HepG2 (cell line): ENCODE measurements around the gene IMPDH1. TPM values are rescaled to one million over a fixed set of nuclear protein-coding genes. Genes with fewer than 3 reads are reported as not detected.
A peak's percentile ranks its signal among the peaks of the same experiment; 100 is the strongest.

ENCODE experiments used
- BCL6 ChIP-seq: IDR thresholded peaks from 2 replicates; pipeline ENCODE4 v1.6.1; 2016; ENCODE audit warnings: missing genetic modification reagents, missing compliant biosample characterization
- CEBPB ChIP-seq: IDR thresholded peaks from 2 replicates; pipeline ENCODE4 v1.6.1; 2011; ENCODE audit warnings: low read depth, low read length, improper control_type of control experiment, borderline replicate concordance
- CHD4 ChIP-seq: fragments of 200-600 bp; sonication (generic); IDR thresholded peaks from 2 replicates; pipeline ENCODE4 v1.7.0; 2017; ENCODE audit warnings: mild to moderate bottlenecking, low read length, borderline replicate concordance
- GABPA ChIP-seq, 2 experiments: IDR thresholded peaks; 2 replicates each; pipeline ENCODE4 v1.6.1; 2011 to 2016; ENCODE audit warnings: low read depth in 2 of 2, low read length in 1 of 2, missing biosample characterization in 1 of 2, missing genetic modification characterization in 1 of 2
- IKZF1 ChIP-seq: fragments of 450-650 bp; IDR thresholded peaks from 2 replicates; pipeline ENCODE4 v1.7.1; 2016
- NFYC ChIP-seq: IDR thresholded peaks from 2 replicates; pipeline ENCODE4 v1.6.1; 2016; ENCODE audit warnings: missing genetic modification reagents, missing compliant biosample characterization
- NR2F1 ChIP-seq, 2 experiments: fragments of 450-650 bp in 1 of 2; formaldehyde crosslinking in 1 of 2; IDR thresholded peaks; 2 replicates each; pipeline versions ENCODE4 v1.5.0 to v1.6.1; 2016 to 2020; ENCODE audit warnings: mild to moderate bottlenecking in 1 of 2, missing compliant biosample characterization in 1 of 2, missing genetic modification reagents in 1 of 2, moderate library complexity in 1 of 2
- PITX1 ChIP-seq: sonication (generic); formaldehyde crosslinking; IDR thresholded peaks from 2 replicates; pipeline ENCODE4 v1.5.1; 2020; ENCODE audit warnings: mild to moderate bottlenecking, missing genetic modification reagents
- TBX2 ChIP-seq: sonication (generic); formaldehyde crosslinking; IDR thresholded peaks from 2 replicates; pipeline ENCODE4 v1.5.0; 2020; ENCODE audit warnings: missing genetic modification reagents, mild to moderate bottlenecking, borderline replicate concordance
- UBTF ChIP-seq: sonication (generic); formaldehyde crosslinking; IDR thresholded peaks from 2 replicates; pipeline ENCODE4 v1.4.0; 2020; ENCODE audit warnings: mild to moderate bottlenecking, missing genetic modification reagents
- ZNF274 ChIP-seq: sonication (generic); formaldehyde crosslinking; IDR thresholded peaks from 2 replicates; pipeline ENCODE4 v1.5.1; 2020; ENCODE audit warnings: mild to moderate bottlenecking, missing genetic modification reagents
- ZNF282 ChIP-seq: fragments of 450-650 bp; IDR thresholded peaks from 2 replicates; pipeline ENCODE4 v1.6.1; 2018; ENCODE audit not compliant: partially characterized antibody
- ZNF343 ChIP-seq: sonication (generic); formaldehyde crosslinking; IDR thresholded peaks from 2 replicates; pipeline ENCODE4 v1.4.0; 2020; ENCODE audit warnings: mild to moderate bottlenecking, missing genetic modification reagents
- ZNF383 ChIP-seq: sonication (generic); formaldehyde crosslinking; IDR thresholded peaks from 2 replicates; pipeline ENCODE4 v1.4.0; 2020; ENCODE audit warnings: missing genetic modification reagents, mild to moderate bottlenecking, borderline replicate concordance
- ZNF629 ChIP-seq: sonication (generic); formaldehyde crosslinking; conservative IDR thresholded peaks from 2 replicates; pipeline ENCODE4 v1.5.0; 2020; ENCODE audit warnings: missing genetic modification reagents
- ZNF792 ChIP-seq: IDR thresholded peaks from 2 replicates; pipeline ENCODE4 v1.6.1; 2016
- polyA plus RNA-seq, 8 experiments: library from polyadenylated mRNA; depleted of rRNA in 3 of 8; stranded (reverse) in 7 of 8; unstranded in 1 of 8; fragments of >200 nt; fragmentation: Illumina TruSeq in 4 of 8; extraction: Trizol in 4 of 8; gene quantifications; 2 replicates each; pipeline versions ENCODE4 v1.2.1 to v1.2.3, GENCODE V29; 2011 to 2016; ENCODE audit warnings: low read depth in 4 of 8, missing spikeins in 1 of 8, mixed read lengths in 1 of 8; ENCODE audit not compliant: insufficient read depth in 1 of 8
- total RNA-seq, 5 experiments: library from RNA; depleted of rRNA; stranded (reverse); fragments of >200 nt; fragmentation: Illumina TruSeq; extraction: Trizol; gene quantifications; 2 replicates each; pipeline ENCODE4 v1.2.3, GENCODE V29; 2016; ENCODE audit warnings: low read depth in 1 of 5
- TF ChIP-seq, protein P1 (sequence below): sonication (generic); formaldehyde crosslinking; IDR thresholded peaks from 2 replicates; pipeline ENCODE4 v1.8.0; 2022; ENCODE audit warnings: mild to moderate bottlenecking, missing genetic modification reagents; ENCODE audit not compliant: insufficient replicate concordance
- TF ChIP-seq, protein P2 (sequence below): sonication (generic); formaldehyde crosslinking; IDR thresholded peaks from 2 replicates; pipeline ENCODE4 v1.8.0; 2022; ENCODE audit warnings: low read depth, missing genetic modification reagents
- TF ChIP-seq, protein P3 (sequence below): sonication (generic); formaldehyde crosslinking; IDR thresholded peaks from 2 replicates; pipeline ENCODE4 v1.5.0; 2020; ENCODE audit warnings: missing genetic modification reagents
- TF ChIP-seq, protein P4 (sequence below): sonication (generic); formaldehyde crosslinking; conservative IDR thresholded peaks from 2 replicates; pipeline ENCODE4 v1.4.0; 2020; ENCODE audit warnings: missing genetic modification reagents

IMPDH1 gene
- total and polyA plus RNA-seq, 2 of the 13 experiments (the other 11 are each of a cell fraction or from before 2014, with no cell fraction given), result 22.8 to 34.0 TPM

DNA sequence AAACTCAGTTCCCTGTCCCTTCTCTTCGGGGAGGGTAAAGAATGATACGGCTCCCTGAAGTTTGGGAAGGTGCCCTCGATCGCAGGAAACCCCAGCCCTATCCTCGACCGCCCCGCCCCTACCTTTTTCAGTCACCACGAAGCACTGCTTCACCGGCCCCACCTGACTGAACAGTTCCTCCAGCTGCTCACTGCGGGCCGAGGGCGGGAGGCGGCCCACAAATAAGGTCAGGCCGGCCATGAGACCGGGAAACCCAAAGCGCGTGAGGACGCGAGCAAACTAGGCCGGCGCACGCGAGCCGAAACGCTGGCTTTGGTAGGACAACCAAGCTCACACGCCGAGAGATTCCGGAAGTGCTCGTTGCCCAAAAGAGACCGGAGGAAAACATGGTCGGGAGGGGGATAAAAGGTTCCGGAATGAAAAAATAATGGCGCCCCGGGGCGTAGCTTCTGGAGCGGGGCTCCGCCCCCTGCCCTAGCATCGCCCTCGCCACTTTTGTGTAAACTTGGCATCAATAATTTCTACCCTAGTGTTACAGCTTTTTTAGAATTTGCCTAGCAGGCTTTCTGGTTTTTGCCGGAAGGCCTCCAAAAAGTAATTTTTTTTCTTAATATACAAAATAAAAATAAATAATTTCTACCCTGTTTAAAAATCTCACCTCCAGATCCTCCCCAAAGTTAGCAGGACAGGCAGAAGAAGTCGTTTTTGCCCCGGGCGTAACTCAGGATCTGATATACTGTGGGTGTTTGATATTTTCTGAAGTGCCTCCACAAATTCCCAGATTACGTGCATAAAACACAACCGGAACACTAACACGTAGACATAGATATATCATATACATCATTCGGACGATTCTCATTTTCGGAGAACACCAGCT lies 66.0 kb downstream of the IMPDH1 start, which contains the start of gene RBM28 (continued):
- TF ChIP-seq PITX1 (CRISPR knock-in tag), result peak; percentile 92
- no peak for TF ChIP-seq NR2F1 (CRISPR knock-in tag; IDR thresholded peaks at IDR 0.05)
- TF ChIP-seq ZNF629, result peak; percentile 68
- no peak for TF ChIP-seq CEBPB
- peak; percentile 76 for TF ChIP-seq BCL6 (CRISPR knock-in tag)
- peak; percentile 100 for TF ChIP-seq ZNF274 (CRISPR knock-in tag)
- peak; percentile 99 for TF ChIP-seq ZNF792 (CRISPR knock-in tag)
- TF ChIP-seq IKZF1, result no peak
- peak; percentile 97 for TF ChIP-seq TBX2 (CRISPR knock-in tag)
- TF ChIP-seq GABPA (IDR thresholded peaks at IDR 0.05; ENCODE audit: low read depth, low read length), result peak; percentile 85
- TF ChIP-seq GABPA (CRISPR knock-in tag; IDR thresholded peaks at IDR 0.05; ENCODE audit: low read depth), result peak; percentile 99
- TF ChIP-seq, protein P1, sequence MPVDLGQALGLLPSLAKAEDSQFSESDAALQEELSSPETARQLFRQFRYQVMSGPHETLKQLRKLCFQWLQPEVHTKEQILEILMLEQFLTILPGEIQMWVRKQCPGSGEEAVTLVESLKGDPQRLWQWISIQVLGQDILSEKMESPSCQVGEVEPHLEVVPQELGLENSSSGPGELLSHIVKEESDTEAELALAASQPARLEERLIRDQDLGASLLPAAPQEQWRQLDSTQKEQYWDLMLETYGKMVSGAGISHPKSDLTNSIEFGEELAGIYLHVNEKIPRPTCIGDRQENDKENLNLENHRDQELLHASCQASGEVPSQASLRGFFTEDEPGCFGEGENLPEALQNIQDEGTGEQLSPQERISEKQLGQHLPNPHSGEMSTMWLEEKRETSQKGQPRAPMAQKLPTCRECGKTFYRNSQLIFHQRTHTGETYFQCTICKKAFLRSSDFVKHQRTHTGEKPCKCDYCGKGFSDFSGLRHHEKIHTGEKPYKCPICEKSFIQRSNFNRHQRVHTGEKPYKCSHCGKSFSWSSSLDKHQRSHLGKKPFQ (CRISPR knock-in tag), result peak; percentile 90
- no peak for TF ChIP-seq CHD4
- TF ChIP-seq ZNF282, result no peak
- peak; percentile 97 for TF ChIP-seq ZNF343 (CRISPR knock-in tag)
- TF ChIP-seq, protein P2, sequence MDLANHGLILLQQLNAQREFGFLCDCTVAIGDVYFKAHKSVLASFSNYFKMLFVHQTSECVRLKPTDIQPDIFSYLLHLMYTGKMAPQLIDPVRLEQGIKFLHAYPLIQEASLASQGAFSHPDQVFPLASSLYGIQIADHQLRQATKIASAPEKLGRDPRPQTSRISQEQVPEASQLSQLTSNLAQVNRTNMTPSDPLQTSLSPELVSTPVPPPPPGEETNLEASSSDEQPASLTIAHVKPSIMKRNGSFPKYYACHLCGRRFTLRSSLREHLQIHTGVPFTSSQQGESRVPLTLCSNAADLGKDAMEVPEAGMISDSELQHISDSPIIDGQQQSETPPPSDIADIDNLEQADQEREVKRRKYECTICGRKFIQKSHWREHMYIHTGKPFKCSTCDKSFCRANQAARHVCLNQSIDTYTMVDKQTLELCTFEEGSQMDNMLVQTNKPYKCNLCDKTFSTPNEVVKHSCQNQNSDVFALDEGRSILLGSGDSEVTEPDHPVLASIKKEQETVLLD (CRISPR knock-in tag), result peak; percentile 93
- TF ChIP-seq, protein P3, sequence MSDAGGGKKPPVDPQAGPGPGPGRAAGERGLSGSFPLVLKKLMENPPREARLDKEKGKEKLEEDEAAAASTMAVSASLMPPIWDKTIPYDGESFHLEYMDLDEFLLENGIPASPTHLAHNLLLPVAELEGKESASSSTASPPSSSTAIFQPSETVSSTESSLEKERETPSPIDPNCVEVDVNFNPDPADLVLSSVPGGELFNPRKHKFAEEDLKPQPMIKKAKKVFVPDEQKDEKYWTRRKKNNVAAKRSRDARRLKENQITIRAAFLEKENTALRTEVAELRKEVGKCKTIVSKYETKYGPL (CRISPR knock-in tag), result peak; percentile 91; the same call in 1 of the 2 replicates
- peak; percentile 90 for TF ChIP-seq UBTF
- TF ChIP-seq NFYC, result peak; percentile 80
- TF ChIP-seq ZNF383, result no peak
- TF ChIP-seq, protein P4, sequence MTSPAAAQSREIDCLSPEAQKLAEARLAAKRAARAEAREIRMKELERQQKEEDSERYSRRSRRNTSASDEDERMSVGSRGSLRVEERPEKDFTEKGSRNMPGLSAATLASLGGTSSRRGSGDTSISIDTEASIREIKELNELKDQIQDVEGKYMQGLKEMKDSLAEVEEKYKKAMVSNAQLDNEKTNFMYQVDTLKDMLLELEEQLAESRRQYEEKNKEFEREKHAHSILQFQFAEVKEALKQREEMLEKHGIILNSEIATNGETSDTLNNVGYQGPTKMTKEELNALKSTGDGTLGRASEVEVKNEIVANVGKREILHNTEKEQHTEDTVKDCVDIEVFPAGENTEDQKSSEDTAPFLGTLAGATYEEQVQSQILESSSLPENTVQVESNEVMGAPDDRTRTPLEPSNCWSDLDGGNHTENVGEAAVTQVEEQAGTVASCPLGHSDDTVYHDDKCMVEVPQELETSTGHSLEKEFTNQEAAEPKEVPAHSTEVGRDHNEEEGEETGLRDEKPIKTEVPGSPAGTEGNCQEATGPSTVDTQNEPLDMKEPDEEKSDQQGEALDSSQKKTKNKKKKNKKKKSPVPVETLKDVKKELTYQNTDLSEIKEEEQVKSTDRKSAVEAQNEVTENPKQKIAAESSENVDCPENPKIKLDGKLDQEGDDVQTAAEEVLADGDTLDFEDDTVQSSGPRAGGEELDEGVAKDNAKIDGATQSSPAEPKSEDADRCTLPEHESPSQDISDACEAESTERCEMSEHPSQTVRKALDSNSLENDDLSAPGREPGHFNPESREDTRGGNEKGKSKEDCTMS (CRISPR knock-in tag), result 0 out of 2 replicates have a peak, but pooled peaks have one; percentile 74
